Measurements from ENCODE around the gene GYG1.

The GYG1 gene

GRCh38 chr3:149038322-149038721 is 47.0 kb downstream of the GYG1 start:
- Histone ChIP-seq H3K36me3 (replicated peaks in 1 of 2; ENCODE audit: control insufficient read depth in 2 of 2, insufficient read depth in 2 of 2, low read length in 2 of 2) (peaks cover 6 to 92% of the 10 kb centered on the region in 2 donors), H3K4ac (ENCODE audit: low read length) (no peak overlapping the region), H3K79me1 (ENCODE audit: low read depth, low read length) (no peaks in the 10 kb centered on the region), H2BK5ac (ENCODE audit: low read length) (no peak overlapping the region), H3K4me3 (ENCODE audit: low read length in 2 of 2) (no peak overlapping the region), H4K8ac (ENCODE audit: low read depth, low read length) (no peak overlapping the region), H3K4me1 (ENCODE audit: control insufficient read depth in 2 of 2, insufficient read depth in 1 of 2, low read depth in 1 of 2, low read length in 2 of 2) (no peaks in the 10 kb centered on the region), H2BK12ac (ENCODE audit: low read length) (no peak overlapping the region), H2AK5ac (ENCODE audit: low read depth, low read length) (no peak overlapping the region), H4K91ac (ENCODE audit: low read depth, low read length, poor library complexity) (no peak overlapping the region), H3K23ac (ENCODE audit: low read depth, low read length, poor library complexity) (no peak overlapping the region), H3K4me2 (ENCODE audit: insufficient read depth, low read length, poor library complexity, severe bottlenecking) (no peak overlapping the region), H3K18ac (ENCODE audit: low read length) (no peak overlapping the region), H2BK15ac (ENCODE audit: low read length) (no peak overlapping the region), H3K27me3 (ENCODE audit: control insufficient read depth in 3 of 3, insufficient read depth in 3 of 3, low read depth in 1 of 3, low read length in 3 of 3) (no peaks in the 10 kb centered on the region), H2BK120ac (ENCODE audit: low read depth, low read length) (no peak overlapping the region), H3K14ac (ENCODE audit: low read length) (no peak overlapping the region), H2AFZ (ENCODE audit: low read length) (no peak overlapping the region), H3K9ac (ENCODE audit: low read depth, low read length, poor library complexity) (no peak overlapping the region), H3K9me3 (replicated peaks in 1 of 2; ENCODE audit: control insufficient read depth in 2 of 2, insufficient read depth in 1 of 2, low read depth in 1 of 2, low read length in 2 of 2) (no peaks in the 10 kb centered on the region), H3K27ac (replicated peaks; ENCODE audit: low read length) (no peak overlapping the region)
- no peak for DNase-seq (ENCODE audit: low spot score)
- no CpG with 5 or more reads among the region's 2 CpGs for WGBS, 2 donors (ENCODE audit: extremely low coverage in 2 of 2, insufficient read length in 2 of 2, insufficient replicate concordance in 1 of 2)

GRCh38 chr3:149042789-149043386 is 51.5 kb downstream of the GYG1 start:
- no CpG with 5 or more reads among the region's 1 CpG for WGBS, 2 donors (ENCODE audit: extremely low coverage in 2 of 2, insufficient read length in 2 of 2, insufficient replicate concordance in 1 of 2)
- H3K23ac ChIP-seq (ENCODE audit: low read depth, low read length, poor library complexity): no peak overlapping the region
- no peak for DNase-seq (ENCODE audit: low spot score)
- no peak overlapping the region for H2AK5ac ChIP-seq (ENCODE audit: low read depth, low read length)
- H3K9me3 ChIP-seq (replicated peaks in 1 of 2; ENCODE audit: control insufficient read depth in 2 of 2, insufficient read depth in 1 of 2, low read depth in 1 of 2, low read length in 2 of 2): no peaks in the 10 kb centered on the region
- H3K4me3 ChIP-seq (ENCODE audit: low read length in 2 of 2): no peak overlapping the region
- no peak overlapping the region for H4K91ac ChIP-seq (ENCODE audit: low read depth, low read length, poor library complexity)
- H2BK15ac ChIP-seq (ENCODE audit: low read length): no peak overlapping the region
- no peak overlapping the region for H3K4ac ChIP-seq (ENCODE audit: low read length)
- H3K27ac ChIP-seq (replicated peaks; ENCODE audit: low read length): no peak overlapping the region
- H3K18ac ChIP-seq (ENCODE audit: low read length): no peak overlapping the region
- no peak overlapping the region for H2AFZ ChIP-seq (ENCODE audit: low read length)
- no peak overlapping the region for H2BK12ac ChIP-seq (ENCODE audit: low read length)
- no peak overlapping the region for H3K9ac ChIP-seq (ENCODE audit: low read depth, low read length, poor library complexity)
- no peak overlapping the region for H3K14ac ChIP-seq (ENCODE audit: low read length)
- H2BK5ac ChIP-seq (ENCODE audit: low read length): no peak overlapping the region
- H3K4me1 ChIP-seq (ENCODE audit: control insufficient read depth in 2 of 2, insufficient read depth in 1 of 2, low read depth in 1 of 2, low read length in 2 of 2): no peaks in the 10 kb centered on the region
- H2BK120ac ChIP-seq (ENCODE audit: low read depth, low read length): no peak overlapping the region
- no peaks in the 10 kb centered on the region for H3K27me3 ChIP-seq (ENCODE audit: control insufficient read depth in 3 of 3, insufficient read depth in 3 of 3, low read depth in 1 of 3, low read length in 3 of 3)
- no peak overlapping the region for H4K8ac ChIP-seq (ENCODE audit: low read depth, low read length)
- H3K4me2 ChIP-seq (ENCODE audit: insufficient read depth, low read length, poor library complexity, severe bottlenecking): no peak overlapping the region
- H3K79me1 ChIP-seq (ENCODE audit: low read depth, low read length): no peaks in the 10 kb centered on the region
- H3K36me3 ChIP-seq (replicated peaks in 1 of 2; ENCODE audit: control insufficient read depth in 2 of 2, insufficient read depth in 2 of 2, low read length in 2 of 2): peaks cover 3 to 100% of the 10 kb centered on the region in 2 donors

GRCh38 chr3:149044339-149045083 is 53.2 kb downstream of the GYG1 start:
- Histone ChIP-seq H3K9ac (ENCODE audit: low read depth, low read length, poor library complexity) (no peak overlapping the region), H4K91ac (ENCODE audit: low read depth, low read length, poor library complexity) (no peak overlapping the region), H2BK12ac (ENCODE audit: low read length) (no peak overlapping the region), H3K27me3 (ENCODE audit: control insufficient read depth in 3 of 3, insufficient read depth in 3 of 3, low read depth in 1 of 3, low read length in 3 of 3) (no peaks in the 10 kb centered on the region), H2BK15ac (ENCODE audit: low read length) (no peak overlapping the region), H3K14ac (ENCODE audit: low read length) (no peak overlapping the region), H3K79me1 (ENCODE audit: low read depth, low read length) (no peaks in the 10 kb centered on the region), H4K8ac (ENCODE audit: low read depth, low read length) (no peak overlapping the region), H2AFZ (ENCODE audit: low read length) (no peak overlapping the region), H3K18ac (ENCODE audit: low read length) (no peak overlapping the region), H3K23ac (ENCODE audit: low read depth, low read length, poor library complexity) (no peak overlapping the region), H3K4me3 (ENCODE audit: low read length in 2 of 2) (no peak overlapping the region), H3K36me3 (replicated peaks in 1 of 2; ENCODE audit: control insufficient read depth in 2 of 2, insufficient read depth in 2 of 2, low read length in 2 of 2) (peaks cover 0 to 100% of the 10 kb centered on the region in 2 donors), H2BK5ac (ENCODE audit: low read length) (no peak overlapping the region), H3K9me3 (replicated peaks in 1 of 2; ENCODE audit: control insufficient read depth in 2 of 2, insufficient read depth in 1 of 2, low read depth in 1 of 2, low read length in 2 of 2) (no peaks in the 10 kb centered on the region), H3K27ac (replicated peaks; ENCODE audit: low read length) (no peak overlapping the region), H2AK5ac (ENCODE audit: low read depth, low read length) (no peak overlapping the region), H2BK120ac (ENCODE audit: low read depth, low read length) (no peak overlapping the region), H3K4ac (ENCODE audit: low read length) (no peak overlapping the region), H3K4me1 (ENCODE audit: control insufficient read depth in 2 of 2, insufficient read depth in 1 of 2, low read depth in 1 of 2, low read length in 2 of 2) (no peaks in the 10 kb centered on the region), H3K4me2 (ENCODE audit: insufficient read depth, low read length, poor library complexity, severe bottlenecking) (no peak overlapping the region)
- WGBS, 2 donors (ENCODE audit: extremely low coverage in 2 of 2, insufficient read length in 2 of 2, insufficient replicate concordance in 1 of 2): no CpG with 5 or more reads among the region's 5 CpGs
- no peak for DNase-seq (ENCODE audit: low spot score)

GRCh38 chr3:149055575-149055974 is 64.2 kb downstream of the GYG1 start:
- no peaks in the 10 kb centered on the region for H3K4me1 ChIP-seq (ENCODE audit: control insufficient read depth in 2 of 2, insufficient read depth in 1 of 2, low read depth in 1 of 2, low read length in 2 of 2)
- no peak overlapping the region for H3K18ac ChIP-seq (ENCODE audit: low read length)
- H3K9me3 ChIP-seq (replicated peaks in 1 of 2; ENCODE audit: control insufficient read depth in 2 of 2, insufficient read depth in 1 of 2, low read depth in 1 of 2, low read length in 2 of 2): peaks cover 2 to 26% of the 10 kb centered on the region in 2 donors
- H2BK5ac ChIP-seq (ENCODE audit: low read length): no peak overlapping the region
- DNase-seq (ENCODE audit: low spot score): no peak
- H3K14ac ChIP-seq (ENCODE audit: low read length): no peak overlapping the region
- H3K27me3 ChIP-seq (ENCODE audit: control insufficient read depth in 3 of 3, insufficient read depth in 3 of 3, low read depth in 1 of 3, low read length in 3 of 3): no peaks in the 10 kb centered on the region
- H3K4ac ChIP-seq (ENCODE audit: low read length): no peak overlapping the region
- H4K8ac ChIP-seq (ENCODE audit: low read depth, low read length): no peak overlapping the region
- WGBS, 2 donors (ENCODE audit: extremely low coverage in 2 of 2, insufficient read length in 2 of 2, insufficient replicate concordance in 1 of 2): no CpG with 5 or more reads among the region's 3 CpGs
- H2BK15ac ChIP-seq (ENCODE audit: low read length): no peak overlapping the region
- no peak overlapping the region for H3K9ac ChIP-seq (ENCODE audit: low read depth, low read length, poor library complexity)
- H3K27ac ChIP-seq (replicated peaks; ENCODE audit: low read length): no peak overlapping the region
- no peak overlapping the region for H2AFZ ChIP-seq (ENCODE audit: low read length)
- H2BK12ac ChIP-seq (ENCODE audit: low read length): no peak overlapping the region
- no peaks in the 10 kb centered on the region for H3K79me1 ChIP-seq (ENCODE audit: low read depth, low read length)
- no peak overlapping the region for H3K4me3 ChIP-seq (ENCODE audit: low read length in 2 of 2)
- no peak overlapping the region for H3K23ac ChIP-seq (ENCODE audit: low read depth, low read length, poor library complexity)
- no peak overlapping the region for H2BK120ac ChIP-seq (ENCODE audit: low read depth, low read length)
- no peak overlapping the region for H2AK5ac ChIP-seq (ENCODE audit: low read depth, low read length)
- H4K91ac ChIP-seq (ENCODE audit: low read depth, low read length, poor library complexity): no peak overlapping the region
- no peak overlapping the region for H3K4me2 ChIP-seq (ENCODE audit: insufficient read depth, low read length, poor library complexity, severe bottlenecking)
- H3K36me3 ChIP-seq (replicated peaks in 1 of 2; ENCODE audit: control insufficient read depth in 2 of 2, insufficient read depth in 2 of 2, low read length in 2 of 2): peaks cover 3 to 95% of the 10 kb centered on the region in 2 donors
